ENCODE measurements around the gene NR1H4. TPM values are rescaled to one million over a fixed set of nuclear protein-coding genes. Genes with fewer than 3 reads are reported as not detected.

Gene NR1H4
- total and polyA plus RNA-seq, 4 donors = 0.06 to 1.3 TPM; not detected in 2

DNA sequence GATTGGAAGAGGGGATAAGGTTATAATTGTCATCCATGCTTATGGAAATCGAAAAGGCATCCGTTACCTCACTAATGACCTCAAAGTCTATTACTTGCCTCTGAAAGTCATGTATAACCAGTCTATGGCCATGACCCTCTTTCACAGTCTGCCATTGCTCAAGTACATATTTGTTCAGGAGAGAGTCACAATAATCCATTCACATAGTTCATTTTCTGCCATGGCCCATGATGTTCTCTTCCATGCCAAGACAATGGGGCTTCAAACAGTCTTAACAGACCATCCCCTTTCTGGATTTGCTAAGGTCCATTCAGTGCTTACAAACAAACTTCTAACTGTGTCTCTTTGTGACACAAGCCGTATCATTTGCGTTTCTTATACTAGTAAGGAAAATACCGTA is 105.3 kb downstream of the NR1H4 start:
- Histone ChIP-seq H3K27me3 (ENCODE audit: control insufficient read depth in 3 of 3, insufficient read depth in 3 of 3, low read length in 2 of 3) (no peaks in the 10 kb centered on the region), H3K9me3 (ENCODE audit: control insufficient read depth in 4 of 4, insufficient read depth in 3 of 4, low read length in 3 of 4) (no peaks in the 10 kb centered on the region), H3K4me3 (no peak overlapping the region), H3K36me3 (ENCODE audit: control insufficient read depth in 4 of 4, insufficient read depth in 4 of 4, low read length in 4 of 4) (no peaks in the 10 kb centered on the region), H3K27ac (ENCODE audit: low read depth in 1 of 2, low read length in 1 of 2) (no peak overlapping the region), H3K4me1 (ENCODE audit: control insufficient read depth in 5 of 5, insufficient read depth in 5 of 5, low read length in 5 of 5) (peaks cover 0 to 8% (median 0%) of the 10 kb centered on the region in 5 donors), H3K9ac (ENCODE audit: insufficient read depth in 1 of 2, low read length in 2 of 2) (no peak overlapping the region)
- WGBS, 2 donors = 97 to 98% methylated on average over 5 of the region's 5 CpGs
- DNase-seq = no peak
- TF ChIP-seq CTCF (IDR thresholded peaks at IDR 0.05; ENCODE audit: control extremely low read depth, extremely low read depth) = no peak
- no peak for ATAC-seq (ENCODE audit: insufficient read depth, low FRiP score)

GRCh38 chr12:100579844-100580243 is 106.2 kb downstream of the NR1H4 start:
- TF ChIP-seq CTCF (IDR thresholded peaks at IDR 0.05; ENCODE audit: control extremely low read depth, extremely low read depth) = no peak
- Histone ChIP-seq H3K36me3 (ENCODE audit: control insufficient read depth in 4 of 4, insufficient read depth in 4 of 4, low read length in 4 of 4) (no peaks in the 10 kb centered on the region), H3K27ac (ENCODE audit: low read depth in 1 of 2, low read length in 1 of 2) (no peak overlapping the region), H3K4me3 (no peak overlapping the region), H3K27me3 (ENCODE audit: control insufficient read depth in 3 of 3, insufficient read depth in 3 of 3, low read length in 2 of 3) (no peaks in the 10 kb centered on the region), H3K4me1 (ENCODE audit: control insufficient read depth in 5 of 5, insufficient read depth in 5 of 5, low read length in 5 of 5) (peaks cover 0 to 3% (median 0%) of the 10 kb centered on the region in 5 donors), H3K9ac (ENCODE audit: insufficient read depth in 1 of 2, low read length in 2 of 2) (no peak overlapping the region), H3K9me3 (ENCODE audit: control insufficient read depth in 4 of 4, insufficient read depth in 3 of 4, low read length in 3 of 4) (no peaks in the 10 kb centered on the region)
- ATAC-seq (ENCODE audit: insufficient read depth, low FRiP score) (no peak), DNase-seq (no peak)
- WGBS, 2 donors = 50 to 94% methylated on average over 2 of the region's 2 CpGs

DNA sequence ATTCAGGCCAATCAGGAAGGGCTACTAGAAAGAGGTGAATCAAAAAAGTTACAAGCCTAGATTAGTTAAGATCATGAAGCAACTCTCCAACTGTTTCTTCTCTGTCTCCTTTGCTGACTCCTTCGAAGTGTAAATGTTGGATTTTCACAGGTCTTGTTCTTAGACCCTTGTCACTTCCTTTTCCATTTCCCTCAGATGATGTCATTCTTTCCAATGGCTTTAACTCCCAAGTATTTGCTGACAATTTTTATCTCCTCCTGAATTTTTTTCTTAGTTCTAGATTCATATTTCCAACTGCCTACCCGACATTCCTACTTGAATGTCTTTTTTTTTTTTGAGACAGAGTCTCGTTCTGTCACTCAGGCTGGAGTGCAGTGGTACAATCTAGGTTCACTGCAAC is 110.6 kb downstream of the NR1H4 start:
- no peak for TF ChIP-seq CTCF (IDR thresholded peaks at IDR 0.05; ENCODE audit: control extremely low read depth, extremely low read depth)
- Histone ChIP-seq H3K36me3 (ENCODE audit: control insufficient read depth in 4 of 4, insufficient read depth in 4 of 4, low read length in 4 of 4) (no peaks in the 10 kb centered on the region), H3K4me3 (no peak overlapping the region), H3K27me3 (ENCODE audit: control insufficient read depth in 3 of 3, insufficient read depth in 3 of 3, low read length in 2 of 3) (no peaks in the 10 kb centered on the region), H3K9me3 (ENCODE audit: control insufficient read depth in 4 of 4, insufficient read depth in 3 of 4, low read length in 3 of 4) (peaks cover 0 to 3% (median 0%) of the 10 kb centered on the region in 4 donors), H3K27ac (ENCODE audit: low read depth in 1 of 2, low read length in 1 of 2) (no peak overlapping the region), H3K4me1 (ENCODE audit: control insufficient read depth in 5 of 5, insufficient read depth in 5 of 5, low read length in 5 of 5) (no peaks in the 10 kb centered on the region), H3K9ac (ENCODE audit: insufficient read depth in 1 of 2, low read length in 2 of 2) (no peak overlapping the region)
- no peak for DNase-seq
- ATAC-seq (ENCODE audit: insufficient read depth, low FRiP score) = no peak
- WGBS, 2 donors = 71 to 82% methylated on average over 3 of the region's 3 CpGs

DNA sequence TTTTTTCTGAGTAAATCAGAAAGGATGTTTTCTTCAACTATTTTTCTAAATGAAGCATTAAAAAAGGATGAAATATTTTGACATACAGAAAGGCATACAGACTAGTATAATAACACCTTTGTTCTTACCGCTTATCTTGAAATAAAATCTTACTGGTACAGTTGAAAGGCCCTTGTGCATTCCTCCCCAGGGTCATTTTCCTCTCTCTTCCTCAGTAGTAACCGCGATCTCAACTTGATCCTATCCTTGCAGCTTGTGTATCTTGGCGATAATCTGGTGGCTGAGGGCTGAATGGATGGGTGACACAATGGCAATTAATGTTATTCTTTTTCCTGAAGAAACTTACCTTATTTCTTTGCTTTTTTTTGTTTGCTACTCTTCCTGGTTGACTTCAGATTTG is 118.3 kb downstream of the NR1H4 start:
- Histone ChIP-seq H3K4me1 (ENCODE audit: control insufficient read depth in 5 of 5, insufficient read depth in 5 of 5, low read length in 5 of 5) (peaks cover 0 to 5% (median 0%) of the 10 kb centered on the region in 5 donors), H3K9ac (ENCODE audit: insufficient read depth in 1 of 2, low read length in 2 of 2) (no peak overlapping the region), H3K27me3 (ENCODE audit: control insufficient read depth in 3 of 3, insufficient read depth in 3 of 3, low read length in 2 of 3) (peaks cover 0 to 4% (median 0%) of the 10 kb centered on the region in 3 donors), H3K4me3 (no peak overlapping the region), H3K36me3 (ENCODE audit: control insufficient read depth in 4 of 4, insufficient read depth in 4 of 4, low read length in 4 of 4) (no peaks in the 10 kb centered on the region), H3K9me3 (ENCODE audit: control insufficient read depth in 4 of 4, insufficient read depth in 3 of 4, low read length in 3 of 4) (peaks cover 0 to 3% (median 0%) of the 10 kb centered on the region in 4 donors), H3K27ac (ENCODE audit: low read depth in 1 of 2, low read length in 1 of 2) (no peak overlapping the region)
- ATAC-seq (ENCODE audit: insufficient read depth, low FRiP score) (no peak), DNase-seq (peak in 1 of 3 donors; percentile 20)
- WGBS, 2 donors = 82 to 93% methylated on average over 4 of the region's 4 CpGs
- no peak for TF ChIP-seq CTCF (IDR thresholded peaks at IDR 0.05; ENCODE audit: control extremely low read depth, extremely low read depth)

Measured in lung (tissue), 12 donors.